NCI-H2196 (cell line): ENCODE results near the gene MB.

ENCODE experiments used
- DNase-seq: peaks from one replicate; lab custom pipeline; 2025; ENCODE audit not compliant: unreplicated experiment; lab: John Stamatoyannopoulos, UW

Gene MB

DNA sequence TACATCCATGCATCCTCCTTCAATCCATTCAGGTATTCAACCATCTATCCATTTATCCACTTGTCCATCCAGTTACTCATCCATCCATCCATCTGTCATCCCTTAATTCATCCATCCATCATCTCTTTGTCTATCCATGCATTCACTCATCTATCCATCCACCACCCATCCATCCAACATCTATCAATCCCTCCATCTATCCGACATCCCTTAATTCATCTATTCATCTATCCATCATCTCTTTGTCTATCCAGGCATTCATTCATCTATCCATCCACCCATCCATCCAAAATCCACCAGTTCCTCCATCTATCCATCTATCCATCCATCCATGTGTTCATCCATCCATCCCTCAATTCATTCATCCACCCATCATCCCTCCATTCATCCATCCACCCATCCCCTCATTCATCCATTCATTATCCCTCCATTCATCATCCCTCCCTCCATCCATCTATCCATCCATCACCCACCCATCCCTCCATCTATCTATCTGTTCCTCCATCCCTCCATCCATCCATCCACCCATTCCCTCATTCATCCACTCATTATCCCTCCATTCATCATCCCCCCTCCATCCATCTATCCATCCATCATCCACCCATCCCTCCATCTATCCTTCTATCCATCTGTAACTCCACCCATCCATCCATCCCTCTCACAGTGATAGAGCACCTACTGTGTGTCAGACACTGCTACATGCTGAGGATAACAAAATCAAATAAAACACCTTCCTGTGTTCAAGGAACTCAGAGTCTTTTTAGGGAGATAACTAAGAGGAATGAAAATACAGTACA is 1.5 kb upstream of the MB start:
- DNase-seq = no peak

DNA sequence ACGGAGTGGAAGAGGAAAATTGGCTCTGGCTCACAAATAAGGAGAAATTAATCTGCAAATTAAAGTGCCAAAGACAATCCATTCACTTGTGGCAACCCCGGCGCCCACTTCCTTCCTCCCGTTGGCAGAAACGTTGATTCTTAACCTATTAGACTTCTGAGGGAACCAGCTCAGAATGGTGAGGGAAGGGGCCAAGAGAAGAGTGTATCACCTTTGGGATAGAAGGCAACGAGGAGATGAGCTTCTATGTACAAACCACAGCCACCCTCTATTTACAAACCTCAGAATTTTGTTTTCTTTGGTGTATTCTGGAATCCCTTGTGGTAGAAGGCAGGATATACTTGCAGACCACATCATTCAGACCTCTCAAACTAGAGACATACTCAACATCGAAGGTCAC is 1.1 kb downstream of the MB start:
- DNase-seq = no peak

DNA sequence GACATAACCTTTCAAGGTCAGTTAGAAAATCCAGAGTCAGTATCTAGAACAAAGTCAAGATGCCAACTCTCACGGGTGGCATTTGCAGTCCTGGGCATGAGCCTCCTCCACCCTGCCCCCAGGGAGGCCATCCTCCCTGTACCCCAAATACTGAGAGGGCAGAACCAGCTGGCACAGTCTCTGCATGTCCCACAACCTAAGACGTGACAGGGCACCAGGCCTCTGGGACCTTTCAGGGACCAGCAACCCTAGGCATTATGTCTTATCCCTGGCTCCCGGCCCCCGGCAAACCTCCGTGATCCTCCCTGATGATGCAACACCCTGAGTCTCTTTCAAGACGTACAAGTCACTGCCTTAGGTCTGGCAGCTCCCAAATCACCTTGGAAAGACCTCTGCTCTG is 2.0 kb downstream of the MB start:
- DNase-seq = no peak

DNA sequence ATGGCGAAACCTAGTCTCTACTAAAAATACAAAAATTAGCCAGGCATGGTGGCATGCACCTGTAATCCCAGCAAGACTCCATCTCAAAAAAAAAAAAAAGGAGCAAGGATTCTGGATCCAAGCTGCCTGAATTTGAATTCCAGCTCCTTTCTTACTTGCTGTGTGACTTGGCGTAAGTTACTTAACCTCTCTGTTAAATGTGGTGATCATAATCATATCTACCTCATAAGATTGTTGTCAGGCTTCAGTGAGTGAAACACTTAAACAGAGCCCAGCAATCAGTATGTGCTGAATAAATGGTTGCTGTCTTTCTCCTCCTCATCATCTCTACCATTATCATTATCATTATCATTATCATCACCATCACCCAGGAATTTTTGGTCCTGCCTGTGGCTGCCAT is 2.7 kb downstream of the MB start:
- DNase-seq = no peak

DNA sequence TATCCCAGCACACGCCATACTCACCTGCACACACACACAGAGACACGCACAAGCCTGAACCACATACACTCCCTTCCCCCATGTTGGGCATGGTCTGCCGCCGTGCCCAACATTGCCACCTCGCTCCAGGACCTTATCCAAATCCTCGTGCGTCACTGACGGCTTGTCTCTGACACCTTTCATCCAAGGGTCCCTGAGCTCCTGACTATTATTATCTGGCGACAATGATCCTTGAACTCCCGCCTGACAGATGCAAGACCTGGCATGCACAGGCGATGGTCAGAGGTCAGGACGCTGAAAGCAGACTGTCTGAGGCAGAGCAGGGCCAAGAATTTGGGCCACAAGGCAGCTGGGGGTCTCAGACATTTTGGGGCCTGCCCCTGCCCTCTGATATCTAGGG is 4.2 kb downstream of the MB start:
- no peak for DNase-seq

DNA sequence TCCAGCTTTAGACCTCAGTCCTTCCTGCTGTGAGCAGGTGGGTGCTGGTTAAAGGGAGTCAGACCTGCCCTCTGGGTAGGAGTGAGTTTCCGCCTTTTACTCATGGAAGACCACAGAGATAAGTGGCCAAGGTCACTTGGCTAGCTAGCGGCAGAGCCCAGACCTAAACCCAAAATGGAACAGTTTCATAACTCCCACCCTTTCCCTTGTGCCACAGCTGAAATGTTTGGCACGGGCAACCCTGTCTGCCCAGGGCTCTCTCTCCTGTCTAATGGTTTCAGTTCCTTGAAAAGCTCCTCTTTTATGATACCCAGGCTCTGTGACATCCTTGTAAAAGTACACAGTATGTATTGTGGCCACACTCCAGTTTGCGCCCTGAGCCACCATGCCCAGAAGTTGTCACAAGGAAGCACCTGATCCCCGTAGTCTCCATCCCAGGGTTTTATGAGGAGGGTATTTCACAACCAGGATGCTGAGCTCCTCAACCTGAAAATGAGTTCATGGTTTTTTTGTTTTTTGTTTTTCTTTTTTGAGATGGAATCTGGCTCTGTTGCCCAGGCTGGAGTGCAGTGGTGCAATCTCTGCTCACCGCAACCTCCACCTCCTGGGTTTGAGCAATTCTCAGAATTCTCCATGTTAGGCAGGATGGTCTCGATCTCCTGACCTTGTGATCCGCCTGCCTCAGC is 5.1 kb downstream of the MB start:
- no peak for DNase-seq

DNA sequence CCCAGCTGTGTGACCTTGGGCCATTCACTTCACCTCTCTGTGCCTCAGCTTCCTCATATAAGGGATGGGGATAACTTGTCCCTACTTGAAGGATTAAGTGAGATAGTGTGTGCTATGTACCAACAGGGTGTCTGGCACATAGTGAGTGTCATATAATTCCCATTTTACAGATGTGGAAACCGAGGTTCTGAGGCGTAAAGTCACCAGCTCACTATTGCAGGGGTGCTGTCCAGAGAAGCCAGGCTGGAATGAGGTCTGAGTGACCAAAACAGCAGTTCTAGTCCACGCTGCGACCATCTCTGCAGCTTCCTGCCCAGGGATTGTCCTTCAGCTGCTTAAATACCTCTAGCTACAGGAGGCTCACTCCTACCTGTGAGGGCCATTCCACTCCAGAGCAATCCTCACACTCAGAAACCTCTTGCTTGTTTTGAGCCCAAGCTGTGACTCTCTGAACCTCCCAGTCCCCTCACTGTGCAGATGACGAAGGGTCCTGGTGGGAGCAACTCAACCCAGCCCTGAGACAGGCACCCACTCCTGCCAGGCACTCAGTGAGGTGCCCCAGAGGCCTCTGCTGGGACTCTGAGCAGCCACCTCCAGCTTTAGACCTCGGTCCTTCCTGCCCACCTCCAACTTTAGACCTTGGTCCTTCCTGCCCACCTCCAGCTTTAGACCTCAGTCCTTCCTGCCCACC is 5.8 kb downstream of the MB start:
- no peak for DNase-seq

DNA sequence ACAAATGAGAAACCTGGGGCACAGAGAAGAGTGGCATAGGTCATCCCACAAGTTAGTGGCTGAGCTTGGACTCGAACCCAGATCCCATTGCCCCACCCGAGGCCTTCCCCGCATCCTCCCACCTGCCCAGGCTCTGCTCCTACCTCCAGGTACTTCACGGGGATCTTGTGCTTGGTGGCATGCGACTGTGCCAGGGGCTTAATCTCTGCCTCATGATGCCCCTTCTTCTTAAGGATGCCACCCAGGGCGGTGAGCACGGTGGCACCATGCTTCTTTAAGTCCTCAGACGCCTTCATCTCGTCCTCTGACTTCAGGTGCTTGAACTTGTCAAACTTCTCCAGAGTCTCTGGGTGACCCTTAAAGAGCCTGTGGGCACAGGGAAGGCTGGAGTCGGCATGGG is 6.4 kb downstream of the MB start:
- no peak for DNase-seq

DNA sequence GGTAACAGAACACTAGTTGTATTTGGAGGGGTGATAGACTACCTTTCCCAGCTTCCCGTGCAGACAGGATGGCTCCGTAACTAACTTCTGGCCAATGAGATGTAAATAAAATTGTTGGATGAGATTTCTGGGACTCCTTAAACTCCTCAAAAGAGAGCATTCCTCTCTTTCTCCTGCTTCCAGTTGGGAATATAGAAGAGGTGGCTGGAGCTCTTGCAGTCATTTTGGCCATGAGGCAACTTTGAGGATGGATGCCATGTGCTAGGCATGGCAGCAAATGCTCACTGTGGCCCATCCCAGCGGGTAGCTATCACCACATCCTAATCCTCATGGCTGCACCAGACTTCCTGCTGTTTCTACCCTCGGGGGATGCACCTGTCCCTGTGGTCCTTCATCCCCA is 7.4 kb downstream of the MB start:
- DNase-seq = no peak

DNA sequence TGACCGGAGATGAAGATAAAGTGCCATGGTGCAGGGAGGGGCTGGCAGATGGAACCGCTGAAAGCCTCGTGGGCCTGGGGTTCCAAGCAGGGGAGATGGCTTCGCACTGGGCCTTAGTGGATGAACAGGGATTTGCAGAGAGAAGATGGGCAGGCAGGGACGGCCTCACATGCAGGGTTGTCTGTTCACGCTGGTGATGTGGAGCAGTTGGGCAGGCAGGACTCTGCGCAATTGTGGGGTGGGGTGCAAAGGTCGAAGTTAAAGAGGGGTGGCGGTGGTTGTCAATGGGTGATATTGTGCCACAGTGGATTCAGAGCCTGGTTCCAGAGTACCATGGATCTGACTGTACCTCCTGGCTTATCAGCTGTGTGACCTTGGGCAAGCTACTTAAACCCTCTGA is 7.9 kb downstream of the MB start:
- DNase-seq = no peak

DNA sequence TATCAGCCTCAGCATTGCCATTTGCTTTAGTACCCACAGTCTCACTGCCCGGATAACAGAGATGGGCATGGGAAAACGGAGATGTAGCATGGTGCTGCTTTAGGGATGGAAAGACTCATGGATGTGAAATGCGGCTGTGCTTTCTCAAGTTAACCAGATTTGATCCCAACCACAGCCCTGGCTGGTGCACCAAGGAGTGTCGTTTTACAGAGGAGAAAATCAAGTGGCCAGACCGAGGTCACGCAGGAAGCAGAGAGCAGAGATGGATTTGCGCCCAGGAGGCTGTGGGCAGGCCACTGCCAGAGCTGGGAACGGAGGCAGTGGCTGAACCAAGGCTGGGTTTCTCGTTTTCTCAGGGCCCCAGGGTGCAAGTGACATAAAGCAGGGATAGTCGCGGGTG is 9.0 kb downstream of the MB start:
- no peak for DNase-seq

DNA sequence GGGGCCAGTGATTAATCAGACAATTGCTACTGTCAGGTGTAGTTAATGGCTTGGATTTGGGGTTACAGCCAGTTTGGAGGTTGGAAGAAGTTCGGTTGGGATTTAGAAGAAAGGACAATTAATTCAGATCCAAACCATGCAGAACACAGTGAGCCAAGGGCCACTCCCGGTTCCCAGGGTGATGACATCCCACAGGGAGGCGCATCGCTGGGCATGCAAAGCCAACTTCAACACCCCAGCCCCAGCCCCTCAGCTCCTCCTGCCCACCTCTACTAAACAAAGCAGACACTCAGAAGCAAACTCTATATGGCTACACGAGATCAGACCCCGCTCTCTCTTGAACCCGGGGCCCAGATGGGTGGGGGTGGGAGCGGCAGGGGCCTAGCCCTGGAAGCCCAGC is 10.2 kb downstream of the MB start:
- no peak for DNase-seq

DNA sequence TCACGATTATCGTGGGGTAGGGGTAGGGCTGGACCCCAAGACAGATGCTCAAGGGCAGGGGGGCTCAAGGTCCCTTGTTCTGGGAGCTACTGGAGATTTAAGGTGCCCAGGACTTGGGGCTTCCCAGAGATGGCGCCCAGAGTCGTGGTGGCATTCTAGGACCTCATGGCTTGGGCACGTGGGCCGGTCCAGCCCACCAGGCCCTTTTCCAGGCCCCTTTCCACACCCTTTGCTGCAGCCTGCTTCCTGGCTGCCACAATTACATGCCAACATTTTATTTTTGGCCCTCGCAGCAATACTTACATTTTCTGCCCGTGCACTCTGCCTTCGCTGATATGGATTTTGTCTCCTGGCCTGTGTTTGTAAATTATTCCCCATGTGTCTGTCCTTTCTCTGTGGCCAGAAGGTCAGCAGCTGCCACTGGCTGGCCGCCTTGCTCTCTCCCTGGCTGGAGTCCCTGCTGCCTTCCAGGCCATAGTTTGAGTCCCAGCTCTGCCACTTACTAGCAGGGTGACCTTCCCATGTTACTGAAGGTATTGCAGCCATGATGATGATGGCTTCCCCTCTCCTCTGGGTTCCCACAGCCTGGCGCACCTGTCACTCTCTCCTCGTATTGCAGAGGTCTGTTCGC is 11.2 kb downstream of the MB start:
- no peak for DNase-seq

DNA sequence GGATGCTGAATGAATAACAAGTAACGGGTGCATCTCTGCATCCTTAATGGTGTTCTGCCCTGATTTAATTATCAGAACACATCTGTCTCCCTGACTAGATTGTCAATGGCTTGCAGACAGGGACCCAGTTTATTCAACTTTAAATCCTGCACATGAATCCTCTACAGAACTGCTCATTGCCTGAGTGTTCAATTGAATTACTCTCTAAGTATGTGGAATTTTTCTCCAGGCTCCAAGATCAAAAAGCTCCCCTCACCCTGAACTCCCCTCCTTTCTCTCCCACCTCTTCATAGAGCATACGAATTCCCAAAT is 11.8 kb downstream of the MB start:
- no peak for DNase-seq

DNA sequence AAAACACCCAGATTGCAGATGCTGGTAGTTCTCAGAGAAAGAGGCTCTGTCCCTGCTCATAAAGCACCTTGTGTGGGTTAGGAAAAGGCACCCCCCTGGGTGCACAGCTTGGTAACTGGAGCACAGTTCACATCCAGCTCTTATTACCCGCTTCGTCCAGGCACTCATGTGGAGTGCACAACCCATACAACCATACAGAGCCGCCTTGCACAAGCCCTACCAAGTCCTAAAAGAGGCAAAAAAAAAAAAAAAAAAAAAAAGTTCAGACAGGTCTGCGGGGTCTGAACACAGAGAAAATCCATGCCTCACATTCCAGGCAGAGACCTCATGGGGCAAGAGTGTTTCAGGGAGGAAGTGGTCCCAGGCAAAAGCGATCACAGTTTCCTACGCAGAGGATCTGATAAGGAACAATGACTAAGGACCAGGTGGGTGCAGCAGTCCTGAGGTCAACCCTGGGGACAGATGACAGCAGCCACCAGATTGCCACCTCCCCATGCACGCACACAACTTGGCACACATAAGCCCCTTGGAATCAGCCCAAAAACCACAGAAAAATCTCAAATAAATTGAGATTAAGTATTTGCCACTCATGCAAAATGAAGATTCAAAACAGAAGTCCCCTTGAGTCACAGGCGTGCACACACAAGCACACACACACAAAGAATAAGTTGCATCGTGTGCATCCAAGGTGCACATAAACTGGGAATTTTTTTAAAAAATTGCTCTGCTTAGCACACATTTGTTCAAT is 12.3 kb downstream of the MB start:
- DNase-seq = no peak

DNA sequence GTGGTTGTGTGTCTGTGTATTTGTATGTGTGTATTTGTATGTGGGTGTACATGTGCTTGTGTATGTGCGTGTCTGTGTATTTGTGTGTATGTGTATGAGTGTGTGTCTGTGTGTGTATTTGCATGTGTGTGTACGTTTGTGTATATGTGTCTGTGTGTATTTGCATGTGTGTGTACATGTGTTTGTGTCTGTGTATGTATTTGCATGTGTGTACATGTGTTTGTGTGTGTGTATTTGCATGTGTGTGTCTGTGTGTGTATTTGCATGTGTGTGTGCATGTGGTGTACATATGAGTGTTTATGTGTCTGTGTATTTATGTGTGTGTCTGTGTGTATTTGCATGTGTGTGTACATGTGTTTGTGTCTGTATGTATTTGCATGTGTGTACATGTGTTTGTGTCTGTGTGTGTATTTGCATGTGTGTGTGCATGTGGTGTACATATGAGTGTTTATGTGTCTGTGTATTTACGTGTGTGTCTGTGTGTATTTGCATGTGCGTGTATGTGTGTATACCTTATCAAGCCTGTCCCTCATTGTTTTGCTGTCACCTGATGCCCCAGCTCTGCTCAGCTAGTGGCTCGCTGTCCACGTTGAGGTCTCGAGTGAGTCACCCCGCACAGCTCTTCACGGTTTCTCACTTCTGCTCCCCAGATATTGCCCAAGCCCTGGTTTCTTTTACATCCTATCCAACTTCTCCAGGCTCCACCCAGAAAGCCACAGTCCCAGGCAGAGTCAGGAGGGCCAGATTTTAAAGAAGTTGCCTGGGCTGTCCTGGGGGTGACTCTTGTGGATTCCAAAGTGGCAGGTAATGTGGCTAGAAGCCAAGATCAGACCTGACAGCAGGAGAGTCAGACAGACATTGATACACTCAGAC is 15.2 kb downstream of the MB start:
- no peak for DNase-seq

DNA sequence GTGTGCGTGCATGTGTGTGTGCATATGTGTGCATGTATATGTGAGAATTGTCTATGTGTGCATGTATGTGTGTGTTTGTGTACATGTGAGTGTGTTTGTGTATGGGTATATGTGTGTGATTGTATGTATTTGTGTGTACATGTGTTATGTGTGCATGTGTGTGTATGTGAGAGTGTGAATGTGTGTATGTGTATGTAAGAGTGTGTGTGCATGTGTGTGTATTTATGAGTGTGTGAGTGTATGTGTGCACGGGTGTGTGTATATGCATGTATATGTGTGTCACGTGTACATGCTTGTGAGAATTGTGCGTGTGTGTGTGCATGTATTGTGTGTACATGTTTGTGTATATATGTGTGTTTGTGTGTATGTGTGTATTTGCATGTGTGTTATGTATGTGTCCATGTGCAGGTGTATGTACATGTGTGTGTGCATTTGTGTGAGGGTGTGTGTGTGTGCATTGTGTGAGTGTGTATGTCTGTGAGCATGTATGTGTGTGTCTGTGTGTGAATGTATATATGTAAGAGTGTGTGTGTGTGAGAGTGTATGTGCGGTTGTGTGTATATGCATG is 16.0 kb downstream of the MB start:
- no peak for DNase-seq

DNA sequence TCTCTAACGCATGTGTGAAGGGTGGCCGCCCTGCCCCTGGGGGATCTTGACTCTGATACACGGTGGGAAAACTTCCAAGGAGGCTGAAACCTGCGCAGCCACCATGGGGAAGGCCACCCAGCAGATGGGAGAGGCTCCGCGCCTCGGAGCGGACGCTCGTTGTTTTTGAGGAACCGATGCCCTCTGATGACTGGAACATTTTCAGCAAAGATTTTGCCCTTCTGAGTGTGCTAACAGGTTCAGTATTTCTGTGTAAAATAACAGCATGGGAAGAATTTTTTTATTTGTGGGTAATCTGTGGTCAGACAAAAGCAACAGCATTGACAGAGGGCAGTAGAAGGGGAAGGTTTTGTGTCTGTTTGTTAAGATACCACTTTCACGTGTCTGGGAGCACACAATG is 16.7 kb downstream of the MB start:
- no peak for DNase-seq

DNA sequence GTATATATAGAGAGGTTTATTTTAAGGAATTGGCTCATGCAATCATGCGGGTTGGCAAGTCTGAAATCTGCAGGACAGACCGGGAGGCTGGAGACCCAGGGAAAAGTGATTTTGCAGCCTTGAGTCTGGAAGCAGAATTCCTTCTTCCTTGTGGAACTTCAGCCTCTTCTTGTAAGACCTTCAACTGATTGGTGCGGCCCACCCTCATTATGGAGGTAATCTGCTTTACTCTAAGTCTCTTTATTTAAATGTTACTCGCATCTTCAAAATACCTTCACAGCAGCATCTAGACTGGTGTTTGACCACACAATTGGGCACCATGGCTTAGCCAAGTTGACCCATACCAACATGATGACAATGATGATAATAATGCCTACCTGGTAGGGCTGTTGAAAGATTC is 17.8 kb downstream of the MB start:
- no peak for DNase-seq

DNA sequence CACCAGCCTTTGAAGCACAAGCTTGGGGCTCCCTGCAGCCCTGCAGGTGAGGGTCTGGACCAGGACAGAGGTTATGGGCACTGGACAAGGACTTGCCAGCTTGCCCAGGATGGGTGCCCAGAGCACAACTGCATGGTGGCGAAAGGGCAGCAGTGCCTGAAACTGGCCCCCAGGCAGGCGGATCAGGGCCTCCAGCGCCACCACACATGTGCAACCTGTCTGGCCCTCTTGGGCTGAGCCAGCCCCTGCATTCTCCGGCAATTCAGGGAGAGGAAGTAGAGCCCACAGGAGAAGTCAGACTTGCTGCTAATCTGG is 18.8 kb downstream of the MB start:
- DNase-seq = no peak
